Subcutaneous adipose tissue (tissue), 4 donors: Measurements from ENCODE around the gene AKIRIN2. TPM values are rescaled to one million over a fixed set of nuclear protein-coding genes. Genes with fewer than 3 reads are reported as not detected.

ENCODE experiments used
- total RNA-seq, 4 donors: library from RNA; depleted of rRNA; stranded (reverse); fragments of >200 nt; gene quantifications; one replicate each; pipeline ENCODE4 v1.1.0, GENCODE V29; 2016
- TF ChIP-seq, protein P1 (sequence below): fragments of 450-650 bp; IDR thresholded peaks from one replicate; pipeline ENCODE4 v1.5.1; 2016; ENCODE audit warnings: low read depth, mild to moderate bottlenecking, control low read depth, antibody characterized with exemption, moderate library complexity

AKIRIN2 gene
- total RNA-seq, 4 donors from 2014 or later = 19.0 to 39.3 (median 24.0) TPM

- TF ChIP-seq, protein P1, sequence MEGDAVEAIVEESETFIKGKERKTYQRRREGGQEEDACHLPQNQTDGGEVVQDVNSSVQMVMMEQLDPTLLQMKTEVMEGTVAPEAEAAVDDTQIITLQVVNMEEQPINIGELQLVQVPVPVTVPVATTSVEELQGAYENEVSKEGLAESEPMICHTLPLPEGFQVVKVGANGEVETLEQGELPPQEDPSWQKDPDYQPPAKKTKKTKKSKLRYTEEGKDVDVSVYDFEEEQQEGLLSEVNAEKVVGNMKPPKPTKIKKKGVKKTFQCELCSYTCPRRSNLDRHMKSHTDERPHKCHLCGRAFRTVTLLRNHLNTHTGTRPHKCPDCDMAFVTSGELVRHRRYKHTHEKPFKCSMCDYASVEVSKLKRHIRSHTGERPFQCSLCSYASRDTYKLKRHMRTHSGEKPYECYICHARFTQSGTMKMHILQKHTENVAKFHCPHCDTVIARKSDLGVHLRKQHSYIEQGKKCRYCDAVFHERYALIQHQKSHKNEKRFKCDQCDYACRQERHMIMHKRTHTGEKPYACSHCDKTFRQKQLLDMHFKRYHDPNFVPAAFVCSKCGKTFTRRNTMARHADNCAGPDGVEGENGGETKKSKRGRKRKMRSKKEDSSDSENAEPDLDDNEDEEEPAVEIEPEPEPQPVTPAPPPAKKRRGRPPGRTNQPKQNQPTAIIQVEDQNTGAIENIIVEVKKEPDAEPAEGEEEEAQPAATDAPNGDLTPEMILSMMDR = no peak
These were observed 12.2 kb upstream of the AKIRIN2 start for GRCh38 chr6:87714093-87714842.

DNA sequence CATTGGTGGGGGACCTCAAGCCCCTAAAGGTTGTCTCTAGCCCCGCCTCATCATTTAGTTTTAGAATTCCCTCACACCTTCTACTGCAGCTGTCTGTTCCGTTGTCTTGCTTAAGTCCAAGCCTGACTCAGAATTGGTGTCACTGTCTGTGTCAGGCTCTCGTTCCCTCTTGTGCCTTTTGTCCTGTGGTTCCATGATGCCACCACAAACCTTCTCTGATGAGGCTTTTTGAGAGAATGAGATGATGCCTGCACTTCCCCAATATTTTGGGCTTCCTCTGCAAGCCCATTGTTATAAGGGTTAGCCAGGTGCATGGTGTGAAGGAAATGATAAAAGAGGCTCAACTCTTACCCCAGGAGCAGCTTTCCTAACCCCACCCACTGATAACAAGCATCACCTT, 8.1 kb upstream of the AKIRIN2 start:
- TF ChIP-seq, protein P1 = no peak

- TF ChIP-seq, protein P1 = no peak
These were observed 4.3 kb upstream of the AKIRIN2 start for GRCh38 chr6:87706187-87706966.

- TF ChIP-seq, protein P1 = no peak
These were observed 3.1 kb upstream of the AKIRIN2 start for GRCh38 chr6:87705070-87705691.

GRCh38 chr6:87702589-87702945, 534 bp upstream of the AKIRIN2 start:
- TF ChIP-seq, protein P1 = no peak

- TF ChIP-seq, protein P1 = no peak
These were observed 723 bp downstream of the AKIRIN2 start for GRCh38 chr6:87701344-87701675.
